H1 (cell line): ENCODE measurements around the gene NFKBIE. TPM values are rescaled to one million over a fixed set of nuclear protein-coding genes. Genes with fewer than 3 reads are reported as not detected.
A peak's percentile ranks its signal among the peaks of the same experiment; 100 is the strongest.

ENCODE experiments used
- CTCF ChIA-PET: fragments of 300-600 bp; sonication (Branson Sonifier 250); formaldehyde crosslinking; loops from one replicate; lab custom pipeline; 2021; ENCODE audit not compliant: partially characterized antibody; lab: Charles Lee
- POLR2A ChIA-PET: fragments of 300-600 bp; sonication (Branson Sonifier 250); formaldehyde crosslinking; loops from one replicate; lab custom pipeline; 2021; ENCODE audit warnings: inconsistent platforms; ENCODE audit not compliant: partially characterized antibody; lab: Charles Lee
- DNase-seq, 2 experiments: peaks; one replicate each; pipeline versions ENCODE4 v3.0.0 to v3.0.0-alpha.2; 2010 to 2022; ENCODE audit warnings: low spot score in 2 of 2, low read depth in 1 of 2, mixed read lengths in 1 of 2
- FAIRE-seq: peaks from 2 replicates; lab custom pipeline; 2011; peaks lifted over from hg19 to GRCh38; lab: Jason Lieb, UNC
- H2AFZ ChIP-seq: 2 replicates; pipeline ENCODE4 v1.8.1; 2012; ENCODE audit warnings: low read length, inconsistent platforms
- H2AK5ac ChIP-seq: 2 replicates; pipeline ENCODE4 v1.6.1; 2013; ENCODE audit warnings: low read depth, low read length
- H2BK120ac ChIP-seq: replicated peaks from 2 replicates; pipeline ENCODE3; 2013; ENCODE audit warnings: low read depth, low read length, inconsistent platforms
- H2BK12ac ChIP-seq: 2 replicates; pipeline ENCODE4 v1.6.1; 2013; ENCODE audit warnings: low read depth, low read length
- H2BK15ac ChIP-seq: 2 replicates; pipeline ENCODE4 v1.6.1; 2013; ENCODE audit warnings: low read length
- H2BK20ac ChIP-seq: 2 replicates; pipeline ENCODE4 v1.6.1; 2013; ENCODE audit warnings: low read length
- H2BK5ac ChIP-seq: 2 replicates; pipeline ENCODE4 v1.6.1; 2013; ENCODE audit warnings: low read depth, low read length
- H3K14ac ChIP-seq: 2 replicates; pipeline ENCODE4 v1.6.1; 2013; ENCODE audit warnings: inconsistent platforms; ENCODE audit not compliant: insufficient read length
- H3K18ac ChIP-seq: 2 replicates; pipeline ENCODE4 v1.6.1; 2013; ENCODE audit warnings: low read length; ENCODE audit errors: extremely low read depth
- H3K23ac ChIP-seq: 2 replicates; pipeline ENCODE4 v1.6.1; 2013; ENCODE audit warnings: inconsistent platforms; ENCODE audit not compliant: insufficient read length
- H3K23me2 ChIP-seq: 2 replicates; pipeline ENCODE4 v1.6.1; 2013; ENCODE audit warnings: low read depth, low read length
- H3K27ac ChIP-seq: 2 replicates; pipeline ENCODE4 v1.6.1; 2011; ENCODE audit warnings: low read depth, low read length, inconsistent platforms
- H3K27me3 ChIP-seq, 4 experiments: replicated peaks in 1 of 4; 1 replicate in 1 of 4; 2 replicates in 3 of 4; pipeline versions ENCODE4 v1.6.1 to v1.8.1; 2011 to 2013; ENCODE audit warnings: low read length in 3 of 4, mild to moderate bottlenecking in 3 of 4, inconsistent platforms in 2 of 4, mixed read lengths in 2 of 4, moderate library complexity in 1 of 4; ENCODE audit not compliant: control insufficient read depth in 3 of 4, insufficient read depth in 3 of 4; ENCODE audit errors: extremely low read depth in 1 of 4
- H3K36me3 ChIP-seq, 4 experiments: 2 replicates each; pipeline versions ENCODE4 v1.6.1 to v1.8.1; 2011 to 2013; ENCODE audit warnings: mild to moderate bottlenecking in 4 of 4, low read length in 3 of 4, moderate library complexity in 2 of 4, control low read depth in 1 of 4, inconsistent platforms in 1 of 4; ENCODE audit not compliant: insufficient read depth in 4 of 4, control insufficient read depth in 2 of 4
- H3K4ac ChIP-seq: replicated peaks from 2 replicates; pipeline ENCODE3; 2013; ENCODE audit warnings: low read length, low read depth, mixed read lengths, inconsistent platforms; ENCODE audit not compliant: insufficient read length
- H3K4me1 ChIP-seq, 4 experiments: replicated peaks in 1 of 4; 1 replicate in 1 of 4; 2 replicates in 3 of 4; pipeline versions ENCODE4 v1.6.1 to v1.8.1; 2011 to 2013; ENCODE audit warnings: low read length in 3 of 4, inconsistent platforms in 2 of 4, mixed read lengths in 1 of 4; ENCODE audit not compliant: insufficient read depth in 4 of 4, control insufficient read depth in 3 of 4
- H3K4me2 ChIP-seq, 2 experiments: 2 replicates each; pipeline versions ENCODE4 v1.6.1 to v1.8.1; 2011 to 2013; ENCODE audit warnings: low read depth in 2 of 2, low read length in 2 of 2, control low read depth in 1 of 2, inconsistent platforms in 1 of 2, mild to moderate bottlenecking in 1 of 2; ENCODE audit not compliant: insufficient read depth in 1 of 2
- H3K4me3 ChIP-seq, 4 experiments: fragments of 200-600, 300-600 bp in 1 of 4; sonication (generic), shearing (Covaris generic), sonication (Bioruptor Twin) in 1 of 4; 2 replicates each; pipeline versions ENCODE4 v1.5.1 to v1.8.1; 2011 to 2016; ENCODE audit warnings: low read length in 4 of 4, low read depth in 3 of 4, control low read depth in 2 of 4, inconsistent platforms in 2 of 4, mild to moderate bottlenecking in 2 of 4, mixed read lengths in 1 of 4, moderate library complexity in 1 of 4; ENCODE audit not compliant: insufficient read depth in 2 of 4; ENCODE audit errors: extremely low read depth in 1 of 4
- H3K56ac ChIP-seq: replicated peaks from 2 replicates; pipeline ENCODE3; 2013; ENCODE audit warnings: low read depth, mild to moderate bottlenecking, mixed read lengths, low read length, inconsistent platforms; ENCODE audit not compliant: insufficient read length
- H3K79me1 ChIP-seq: 2 replicates; pipeline ENCODE4 v1.6.1; 2013; ENCODE audit warnings: low read depth, low read length, control low read depth
- H3K79me2 ChIP-seq, 2 experiments: 2 replicates each; pipeline versions ENCODE4 v1.6.1 to v1.8.1; 2012 to 2013; ENCODE audit warnings: low read length in 2 of 2, mild to moderate bottlenecking in 2 of 2, inconsistent platforms in 1 of 2; ENCODE audit not compliant: insufficient read depth in 2 of 2, control insufficient read depth in 1 of 2
- H3K9ac ChIP-seq, 4 experiments: replicated peaks in 1 of 4; 1 replicate in 1 of 4; 2 replicates in 3 of 4; pipeline versions ENCODE4 v1.6.1 to v1.8.1; 2011 to 2013; ENCODE audit warnings: low read depth in 3 of 4, low read length in 3 of 4, control low read depth in 2 of 4, mild to moderate bottlenecking in 2 of 4, moderate library complexity in 2 of 4, inconsistent platforms in 1 of 4; ENCODE audit errors: extremely low read depth in 1 of 4
- H3K9me3 ChIP-seq, 2 experiments: 2 replicates each; pipeline versions ENCODE4 v1.6.1 to v1.8.1; 2012 to 2013; ENCODE audit warnings: mild to moderate bottlenecking in 2 of 2, moderate library complexity in 2 of 2, control low read depth in 1 of 2, inconsistent platforms in 1 of 2, low read depth in 1 of 2, low read length in 1 of 2, mixed read lengths in 1 of 2; ENCODE audit not compliant: insufficient read depth in 2 of 2
- H4K20me1 ChIP-seq, 2 experiments: replicated peaks in 1 of 2; 2 replicates each; pipeline versions ENCODE3 to v1.8.1; 2011 to 2013; ENCODE audit warnings: inconsistent platforms in 2 of 2, low read length in 2 of 2, mild to moderate bottlenecking in 1 of 2; ENCODE audit not compliant: insufficient read depth in 2 of 2, control insufficient read depth in 1 of 2
- H4K5ac ChIP-seq: 2 replicates; pipeline ENCODE4 v1.6.1; 2013; ENCODE audit warnings: low read length, low read depth, mixed read lengths, inconsistent platforms; ENCODE audit not compliant: insufficient read length
- H4K8ac ChIP-seq: 2 replicates; pipeline ENCODE4 v1.8.0; 2013; ENCODE audit warnings: mild to moderate bottlenecking, moderate library complexity, low read length, inconsistent platforms; ENCODE audit not compliant: insufficient read depth; ENCODE audit errors: extremely low read depth
- H4K91ac ChIP-seq: replicated peaks from 2 replicates; pipeline ENCODE3; 2013; ENCODE audit warnings: low read length, mixed read lengths, inconsistent platforms; ENCODE audit not compliant: insufficient read length
- CBX8 ChIP-seq: fragments of 300-800, 300-1000 bp; sonication (generic); IDR thresholded peaks from 2 replicates; pipeline ENCODE4 v1.7.1; 2016; ENCODE audit warnings: low read depth, low read length, borderline replicate concordance
- EGR1 ChIP-seq: IDR thresholded peaks from 2 replicates; pipeline ENCODE4 v1.6.1; 2011; ENCODE audit warnings: low read depth, low read length, borderline replicate concordance
- JUND ChIP-seq: IDR thresholded peaks from 2 replicates; pipeline ENCODE4 v1.6.1; 2011; ENCODE audit warnings: mild to moderate bottlenecking, improper control_type of control experiment, low read length
- POLR2A ChIP-seq, 2 experiments: IDR thresholded peaks; 1 replicate in 1 of 2; 2 replicates in 1 of 2; pipeline ENCODE4 v1.6.1; 2011; ENCODE audit warnings: low read depth in 2 of 2, low read length in 2 of 2, mild to moderate bottlenecking in 2 of 2; ENCODE audit errors: control extremely low read depth in 1 of 2
- SIN3A ChIP-seq, 2 experiments: IDR thresholded peaks in 1 of 2; conservative IDR thresholded peaks in 1 of 2; 2 replicates each; pipeline ENCODE4 v1.6.1; 2011 to 2012; ENCODE audit warnings: low read length in 2 of 2, improper control_type of control experiment in 1 of 2, low read depth in 1 of 2, mild to moderate bottlenecking in 1 of 2
- TAF1 ChIP-seq: IDR thresholded peaks from 2 replicates; pipeline ENCODE4 v1.6.1; 2011; ENCODE audit warnings: mild to moderate bottlenecking, low read depth, low read length
- WGBS, 2 experiments: shearing (Covaris generic) in 1 of 2; methylation state at CpG; one replicate each; pipeline versions ENCODE4 v1.1.6 to v1.1.7; 2013 to 2015; ENCODE audit warnings: low lambda C conversion rate in 2 of 2, mixed read lengths in 2 of 2, inconsistent platforms in 1 of 2, low coverage in 1 of 2, missing lambda C conversion rate in 1 of 2; ENCODE audit not compliant: insufficient replicate concordance in 2 of 2, insufficient coverage in 1 of 2, insufficient read length in 1 of 2; ENCODE audit errors: extremely low coverage in 1 of 2, missing lambda C conversion rate in 1 of 2; 5-methylcytosine and 5-hydroxymethylcytosine counted together
- long read RNA-seq, 2 experiments: library from RNA in 1 of 2; library from capped mRNA in 1 of 2; stranded (forward); transcript quantifications; one replicate each; pipeline ENCODE4 v2.0.0, GENCODE V29; 2021; ENCODE audit warnings: inconsistent platforms in 1 of 2
- polyA minus RNA-seq, 3 experiments: library from RNA; depleted of rRNA, polyadenylated mRNA; stranded (reverse); fragments of >200 nt; gene quantifications; 1 replicate in 2 of 3; 2 replicates in 1 of 3; pipeline ENCODE4 v1.2.3, GENCODE V29; 2011
- polyA plus RNA-seq, 7 experiments: library from polyadenylated mRNA; depleted of rRNA in 3 of 7; stranded (reverse) in 5 of 7; unstranded in 2 of 7; fragments of >200 nt in 5 of 7; fragments of 200-250 nt in 2 of 7; gene quantifications; 1 replicate in 5 of 7; 2 replicates in 1 of 7; 4 replicates in 1 of 7; pipeline versions ENCODE4 v1.2.1 to v1.2.3, GENCODE V29; 2011 to 2013; ENCODE audit warnings: missing spikeins in 2 of 7, mixed read lengths in 2 of 7
- total RNA-seq: library from RNA; stranded (reverse); fragmentation: NEBNext Ultra II Directional; extraction: Animal tissue kit (Norgen Biotek cat#: 25700); gene quantifications from 2 replicates; pipeline ENCODE4 v1.2.1, GENCODE V29; 2021

Gene NFKBIE, protein sequence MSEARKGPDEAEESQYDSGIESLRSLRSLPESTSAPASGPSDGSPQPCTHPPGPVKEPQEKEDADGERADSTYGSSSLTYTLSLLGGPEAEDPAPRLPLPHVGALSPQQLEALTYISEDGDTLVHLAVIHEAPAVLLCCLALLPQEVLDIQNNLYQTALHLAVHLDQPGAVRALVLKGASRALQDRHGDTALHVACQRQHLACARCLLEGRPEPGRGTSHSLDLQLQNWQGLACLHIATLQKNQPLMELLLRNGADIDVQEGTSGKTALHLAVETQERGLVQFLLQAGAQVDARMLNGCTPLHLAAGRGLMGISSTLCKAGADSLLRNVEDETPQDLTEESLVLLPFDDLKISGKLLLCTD
- 10.8 and 13.5 TPM in 2 replicates for total RNA-seq
- 19.2 and 22.9 TPM in 2 replicates for polyA plus RNA-seq (2011; rRNA removed)
- 18.8 TPM for polyA plus RNA-seq (2011; cell fraction: cytosol; rRNA removed)
- 14.3 TPM for polyA plus RNA-seq (2011; cell fraction: nucleus; rRNA removed)
- polyA plus RNA-seq (2012, experiment 1 of 2) = 12.7 to 17.1 TPM (median 13.6 TPM) in 4 replicates
- polyA plus RNA-seq (2012, experiment 2 of 2) = 17.0 TPM
- 6.2 TPM for polyA plus RNA-seq (2013, experiment 1 of 2)
- 7.5 TPM for polyA plus RNA-seq (2013, experiment 2 of 2)
- polyA minus RNA-seq (2011; rRNA and poly(A)+ RNA removed) = 7.0 and 9.3 TPM in 2 replicates
- 7.8 TPM for polyA minus RNA-seq (2011; cell fraction: cytosol; rRNA and poly(A)+ RNA removed)
- polyA minus RNA-seq (2011; cell fraction: nucleus; rRNA and poly(A)+ RNA removed) = 12.2 TPM
- long read RNA-seq, experiment 1, transcript NFKBIE-201 (6 exons, 2,581 nt) = major isoform, 10 of 23 reads
- long read RNA-seq, experiment 1, partial matches to known transcripts = 3 of 23 reads
- long read RNA-seq, experiment 1, other reads (novel, unspliced or antisense) = 10 of 23 reads
- long read RNA-seq, experiment 2 = 0 reads

GRCh38 chr6:44265007-44265721, at the start of gene NFKBIE:
NFKBIE (minus strand) TSS chr6:44265551; CDS start chr6:44265346, 205 bp downstream.
- Histone ChIP-seq H3K36me3 (peaks cover 2 to 4% (median 2%) of the 10 kb centered on the region in 4 experiments; a peak in 2 of 8 replicates), H2BK20ac (no peak within 1 kb of the TSS), H3K23me2 (peaks cover 11% of the 10 kb centered on the region), H3K27me3 (peaks cover 0 to 3% (median 0%) of the 10 kb centered on the region in 4 experiments; a peak in 2 of 7 replicates), H3K4ac (no peak within 1 kb of the TSS), H3K27ac (no peak within 1 kb of the TSS), H3K9me3 (no peaks in the 10 kb centered on the region), H3K14ac (no peak within 1 kb of the TSS), H4K91ac (peak within 1 kb of the TSS; percentile 58), H3K18ac (peak within 1 kb of the TSS; percentile 38; the same call in 1 of the 2 replicates), H3K79me1 (peaks cover 7% of the 10 kb centered on the region; the same call in 1 of the 2 replicates), H2AFZ (no peak within 1 kb of the TSS), H4K20me1 (peaks cover 1 to 5% of the 10 kb centered on the region in 2 experiments), H2BK120ac (no peak within 1 kb of the TSS), H3K79me2 (peaks cover 0 to 10% of the 10 kb centered on the region in 2 experiments; a peak in 1 of 4 replicates), H3K9ac (peak within 1 kb of the TSS; percentile 23 to 62 (median 48); a peak in 6 of 7 replicates), H3K56ac (peak within 1 kb of the TSS; percentile 48), H2BK12ac (peak within 1 kb of the TSS; percentile 77; the same call in 1 of the 2 replicates), H3K4me3 (peak within 1 kb of the TSS; percentile 57 to 85 (median 76)), H2BK15ac (peak within 1 kb of the TSS; percentile 29; the same call in 1 of the 2 replicates), H3K23ac (no peak within 1 kb of the TSS), H4K5ac (no peak within 1 kb of the TSS), H4K8ac (no peak within 1 kb of the TSS; the same call in none of the 2 replicates), H2AK5ac (peak within 1 kb of the TSS; percentile 76; the same call in 1 of the 2 replicates), H3K4me1 (peaks cover 12 to 43% (median 21%) of the 10 kb centered on the region in 4 experiments), H2BK5ac (no peak within 1 kb of the TSS), H3K4me2 (peak within 1 kb of the TSS; percentile 50 to 91)
- FAIRE-seq (no peak), DNase-seq (peak in 1 of 2 experiments; percentile 99)
- 0% methylated on average over 41 of the region's 72 CpGs; no CpG with 5 or more reads in 1 of the 2 experiments for WGBS, 2 experiments
- POLR2A ChIA-PET = interaction anchor here (0.8 to 15.1 kb wide), 5 partner anchors 11 to 44 kb away, joined by 3 to 581 read pairs (median 3); partner anchors contain the start of genes HSP90AB1 and SLC35B2
- CTCF ChIA-PET = interaction anchor here (0.7 to 19.0 kb wide), 6 partner anchors 10 to 177 kb away, joined by 3 to 330 read pairs (median 6); partner anchors contain the start of gene AARS2
- TF ChIP-seq TAF1 (peak; percentile 72), CBX8 (no peak), EGR1 (no peak), SIN3A (conservative IDR thresholded peaks at IDR 0.05 in 1 of 2, IDR thresholded peaks at IDR 0.05 in 1 of 2; ENCODE audit: low read depth in 1 of 2, low read length in 2 of 2) (0 out of 4 replicates have a peak, but pooled peaks have one; percentile 19 to 32), JUND (no peak), POLR2A (IDR thresholded peaks at IDR 0.05; ENCODE audit: control extremely low read depth in 1 of 2, low read depth in 2 of 2, low read length in 2 of 2) (peak in 1 of 2 experiments; percentile 64; a peak in 2 of 3 replicates)
